ENCODE measurements around the gene RB1.

DNA sequence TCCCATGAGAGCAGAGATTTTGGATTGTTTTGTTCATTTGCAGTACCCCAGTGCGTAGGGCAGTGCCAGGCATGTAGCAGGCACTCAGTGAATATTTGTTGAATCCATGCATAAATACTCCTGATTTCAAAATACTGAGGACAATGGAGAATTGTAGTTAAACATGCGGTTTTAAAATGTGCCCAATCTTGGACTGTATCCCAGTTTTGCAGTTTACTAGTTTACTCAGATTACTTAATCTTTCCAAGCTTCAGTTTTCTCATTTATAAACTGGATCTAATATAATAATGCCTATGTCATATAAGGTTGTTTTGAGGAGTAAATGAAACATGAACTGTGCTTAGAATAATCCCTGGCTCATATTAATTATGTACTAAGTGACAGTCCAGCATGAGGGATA is 190.3 kb downstream of the RB1 start:
- TF ChIP-seq, protein P1, sequence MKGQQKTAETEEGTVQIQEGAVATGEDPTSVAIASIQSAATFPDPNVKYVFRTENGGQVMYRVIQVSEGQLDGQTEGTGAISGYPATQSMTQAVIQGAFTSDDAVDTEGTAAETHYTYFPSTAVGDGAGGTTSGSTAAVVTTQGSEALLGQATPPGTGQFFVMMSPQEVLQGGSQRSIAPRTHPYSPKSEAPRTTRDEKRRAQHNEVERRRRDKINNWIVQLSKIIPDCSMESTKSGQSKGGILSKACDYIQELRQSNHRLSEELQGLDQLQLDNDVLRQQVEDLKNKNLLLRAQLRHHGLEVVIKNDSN (CRISPR knock-in tag; IDR thresholded peaks at IDR 0.05): no peak
- TF ChIP-seq TCF7 (CRISPR knock-in tag; IDR thresholded peaks at IDR 0.05; ENCODE audit: low read depth) (no peak), GABPB1 (CRISPR knock-in tag; IDR thresholded peaks at IDR 0.05) (no peak), ETV6 (CRISPR knock-in tag; IDR thresholded peaks at IDR 0.05) (no peak)
- TF ChIP-seq, protein P2, sequence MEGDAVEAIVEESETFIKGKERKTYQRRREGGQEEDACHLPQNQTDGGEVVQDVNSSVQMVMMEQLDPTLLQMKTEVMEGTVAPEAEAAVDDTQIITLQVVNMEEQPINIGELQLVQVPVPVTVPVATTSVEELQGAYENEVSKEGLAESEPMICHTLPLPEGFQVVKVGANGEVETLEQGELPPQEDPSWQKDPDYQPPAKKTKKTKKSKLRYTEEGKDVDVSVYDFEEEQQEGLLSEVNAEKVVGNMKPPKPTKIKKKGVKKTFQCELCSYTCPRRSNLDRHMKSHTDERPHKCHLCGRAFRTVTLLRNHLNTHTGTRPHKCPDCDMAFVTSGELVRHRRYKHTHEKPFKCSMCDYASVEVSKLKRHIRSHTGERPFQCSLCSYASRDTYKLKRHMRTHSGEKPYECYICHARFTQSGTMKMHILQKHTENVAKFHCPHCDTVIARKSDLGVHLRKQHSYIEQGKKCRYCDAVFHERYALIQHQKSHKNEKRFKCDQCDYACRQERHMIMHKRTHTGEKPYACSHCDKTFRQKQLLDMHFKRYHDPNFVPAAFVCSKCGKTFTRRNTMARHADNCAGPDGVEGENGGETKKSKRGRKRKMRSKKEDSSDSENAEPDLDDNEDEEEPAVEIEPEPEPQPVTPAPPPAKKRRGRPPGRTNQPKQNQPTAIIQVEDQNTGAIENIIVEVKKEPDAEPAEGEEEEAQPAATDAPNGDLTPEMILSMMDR (IDR thresholded peaks at IDR 0.05): no peak
- TF ChIP-seq, protein P3, sequence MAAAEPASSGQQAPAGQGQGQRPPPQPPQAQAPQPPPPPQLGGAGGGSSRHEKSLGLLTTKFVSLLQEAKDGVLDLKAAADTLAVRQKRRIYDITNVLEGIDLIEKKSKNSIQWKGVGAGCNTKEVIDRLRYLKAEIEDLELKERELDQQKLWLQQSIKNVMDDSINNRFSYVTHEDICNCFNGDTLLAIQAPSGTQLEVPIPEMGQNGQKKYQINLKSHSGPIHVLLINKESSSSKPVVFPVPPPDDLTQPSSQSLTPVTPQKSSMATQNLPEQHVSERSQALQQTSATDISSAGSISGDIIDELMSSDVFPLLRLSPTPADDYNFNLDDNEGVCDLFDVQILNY (CRISPR knock-in tag; IDR thresholded peaks at IDR 0.05): no peak
